ENCODE measurements around the gene PTPRM. TPM values are rescaled to one million over a fixed set of nuclear protein-coding genes. Genes with fewer than 3 reads are reported as not detected.
A peak's percentile ranks its signal among the peaks of the same experiment; 100 is the strongest.

Gene PTPRM
- polyA plus RNA-seq, 4 donors, result 2.2 to 31.4 (median 18.1) TPM

GRCh38 chr18:8366070-8366469 lies 799.0 kb downstream of the PTPRM start:
- Histone ChIP-seq H3K27me3 (ENCODE audit: control insufficient read depth in 3 of 3, insufficient read depth in 3 of 3, low read length in 3 of 3) (peaks cover 0 to 23% (median 0%) of the 10 kb centered on the region in 3 donors), H3K9me3 (ENCODE audit: control insufficient read depth in 2 of 2, insufficient read depth in 1 of 2, low read depth in 1 of 2, low read length in 1 of 2) (no peaks in the 10 kb centered on the region), H3K4me1 (ENCODE audit: control insufficient read depth in 3 of 3, insufficient read depth in 2 of 3, low read depth in 1 of 3, low read length in 2 of 3) (no peaks in the 10 kb centered on the region), H3K4me3 (ENCODE audit: low read depth in 1 of 3, low read length in 3 of 3) (no peak overlapping the region), H3K27ac (ENCODE audit: low read depth in 1 of 3, low read length in 2 of 3) (no peak overlapping the region), H3K36me3 (ENCODE audit: control insufficient read depth in 3 of 3, insufficient read depth in 2 of 3, low read depth in 1 of 3, low read length in 3 of 3) (no peaks in the 10 kb centered on the region)
- WGBS, 3 donors, result 82 to 91% (median 86%) methylated on average over 5 of the region's 5 CpGs
- FAIRE-seq (no peak), DNase-seq (no peak)

GRCh38 chr18:8366656-8367055 lies 799.5 kb downstream of the PTPRM start:
- Histone ChIP-seq H3K4me1 (ENCODE audit: control insufficient read depth in 3 of 3, insufficient read depth in 2 of 3, low read depth in 1 of 3, low read length in 2 of 3) (no peaks in the 10 kb centered on the region), H3K4me3 (ENCODE audit: low read depth in 1 of 3, low read length in 3 of 3) (no peak overlapping the region), H3K9me3 (ENCODE audit: control insufficient read depth in 2 of 2, insufficient read depth in 1 of 2, low read depth in 1 of 2, low read length in 1 of 2) (no peaks in the 10 kb centered on the region), H3K36me3 (ENCODE audit: control insufficient read depth in 3 of 3, insufficient read depth in 2 of 3, low read depth in 1 of 3, low read length in 3 of 3) (no peaks in the 10 kb centered on the region), H3K27me3 (ENCODE audit: control insufficient read depth in 3 of 3, insufficient read depth in 3 of 3, low read length in 3 of 3) (peaks cover 0 to 23% (median 0%) of the 10 kb centered on the region in 3 donors), H3K27ac (ENCODE audit: low read depth in 1 of 3, low read length in 2 of 3) (no peak overlapping the region)
- DNase-seq (peak in 1 of 2 donors; percentile 24), FAIRE-seq (no peak)
- 40 to 72% (median 57%) methylated on average over 16 of the region's 16 CpGs for whole genome bisulfite sequencing, 3 donors

GRCh38 chr18:8367217-8367988 lies 800.3 kb downstream of the PTPRM start:
- FAIRE-seq, result no peak
- Histone ChIP-seq H3K27me3 (ENCODE audit: control insufficient read depth in 3 of 3, insufficient read depth in 3 of 3, low read length in 3 of 3) (peaks cover 0 to 23% (median 0%) of the 10 kb centered on the region in 3 donors), H3K9me3 (ENCODE audit: control insufficient read depth in 2 of 2, insufficient read depth in 1 of 2, low read depth in 1 of 2, low read length in 1 of 2) (no peaks in the 10 kb centered on the region), H3K4me3 (ENCODE audit: low read depth in 1 of 3, low read length in 3 of 3) (peak overlapping the region in 1 of 3 donors; percentile 12), H3K4me1 (ENCODE audit: control insufficient read depth in 3 of 3, insufficient read depth in 2 of 3, low read depth in 1 of 3, low read length in 2 of 3) (no peaks in the 10 kb centered on the region), H3K36me3 (ENCODE audit: control insufficient read depth in 3 of 3, insufficient read depth in 2 of 3, low read depth in 1 of 3, low read length in 3 of 3) (no peaks in the 10 kb centered on the region), H3K27ac (ENCODE audit: low read depth in 1 of 3, low read length in 2 of 3) (no peak overlapping the region)
- DNase-seq, result peak; percentile 45 to 52
- 2 to 6% (median 5%) methylated on average over 47 of the region's 47 CpGs for WGBS, 3 donors

- FAIRE-seq (no peak), DNase-seq (no peak)
- Histone ChIP-seq H3K36me3 (ENCODE audit: control insufficient read depth in 3 of 3, insufficient read depth in 2 of 3, low read depth in 1 of 3, low read length in 3 of 3) (no peaks in the 10 kb centered on the region), H3K4me1 (ENCODE audit: control insufficient read depth in 3 of 3, insufficient read depth in 2 of 3, low read depth in 1 of 3, low read length in 2 of 3) (no peaks in the 10 kb centered on the region), H3K9me3 (ENCODE audit: control insufficient read depth in 2 of 2, insufficient read depth in 1 of 2, low read depth in 1 of 2, low read length in 1 of 2) (no peaks in the 10 kb centered on the region), H3K4me3 (ENCODE audit: low read depth in 1 of 3, low read length in 3 of 3) (no peak overlapping the region), H3K27ac (ENCODE audit: low read depth in 1 of 3, low read length in 2 of 3) (no peak overlapping the region), H3K27me3 (ENCODE audit: control insufficient read depth in 3 of 3, insufficient read depth in 3 of 3, low read length in 3 of 3) (peaks cover 0 to 23% (median 0%) of the 10 kb centered on the region in 3 donors)
- 84 to 91% (median 88%) methylated on average over 4 of the region's 4 CpGs for WGBS, 3 donors
Measured at GRCh38 chr18:8368512-8369217, 801.5 kb downstream of the PTPRM start.

- FAIRE-seq (no peak), DNase-seq (no peak)
- WGBS, 3 donors, result 86 to 93% (median 89%) methylated on average over 5 of the region's 5 CpGs
- Histone ChIP-seq H3K4me1 (ENCODE audit: control insufficient read depth in 3 of 3, insufficient read depth in 2 of 3, low read depth in 1 of 3, low read length in 2 of 3) (no peaks in the 10 kb centered on the region), H3K27ac (ENCODE audit: low read depth in 1 of 3, low read length in 2 of 3) (no peak overlapping the region), H3K9me3 (ENCODE audit: control insufficient read depth in 2 of 2, insufficient read depth in 1 of 2, low read depth in 1 of 2, low read length in 1 of 2) (no peaks in the 10 kb centered on the region), H3K36me3 (ENCODE audit: control insufficient read depth in 3 of 3, insufficient read depth in 2 of 3, low read depth in 1 of 3, low read length in 3 of 3) (peaks cover 0 to 3% (median under 1%) of the 10 kb centered on the region in 3 donors), H3K27me3 (ENCODE audit: control insufficient read depth in 3 of 3, insufficient read depth in 3 of 3, low read length in 3 of 3) (peaks cover 0 to 8% (median 0%) of the 10 kb centered on the region in 3 donors), H3K4me3 (ENCODE audit: low read depth in 1 of 3, low read length in 3 of 3) (no peak overlapping the region)
Measured at GRCh38 chr18:8373486-8373885, 806.4 kb downstream of the PTPRM start.

GRCh38 chr18:8374676-8375075 lies 807.6 kb downstream of the PTPRM start:
- WGBS, 3 donors, result 87 to 91% (median 89%) methylated on average over 4 of the region's 4 CpGs
- FAIRE-seq (no peak), DNase-seq (no peak)

GRCh38 chr18:8375249-8375648 lies 808.1 kb downstream of the PTPRM start:
- WGBS, 3 donors, result 88 to 97% (median 95%) methylated on average over 3 of the region's 3 CpGs
- Histone ChIP-seq H3K9me3 (ENCODE audit: control insufficient read depth in 2 of 2, insufficient read depth in 1 of 2, low read depth in 1 of 2, low read length in 1 of 2) (no peaks in the 10 kb centered on the region), H3K4me3 (ENCODE audit: low read depth in 1 of 3, low read length in 3 of 3) (no peak overlapping the region), H3K27me3 (ENCODE audit: control insufficient read depth in 3 of 3, insufficient read depth in 3 of 3, low read length in 3 of 3) (no peaks in the 10 kb centered on the region), H3K36me3 (ENCODE audit: control insufficient read depth in 3 of 3, insufficient read depth in 2 of 3, low read depth in 1 of 3, low read length in 3 of 3) (peaks cover 0 to 7% (median 3%) of the 10 kb centered on the region in 3 donors), H3K4me1 (ENCODE audit: control insufficient read depth in 3 of 3, insufficient read depth in 2 of 3, low read depth in 1 of 3, low read length in 2 of 3) (no peaks in the 10 kb centered on the region), H3K27ac (ENCODE audit: low read depth in 1 of 3, low read length in 2 of 3) (no peak overlapping the region)
- DNase-seq, result no peak
- FAIRE-seq, result no peak

More at GRCh38 chr18:8374676-8375075, 807.6 kb downstream of the PTPRM start:
- Histone ChIP-seq H3K9me3 (ENCODE audit: control insufficient read depth in 2 of 2, insufficient read depth in 1 of 2, low read depth in 1 of 2, low read length in 1 of 2) (no peaks in the 10 kb centered on the region), H3K4me3 (ENCODE audit: low read depth in 1 of 3, low read length in 3 of 3) (no peak overlapping the region), H3K27ac (ENCODE audit: low read depth in 1 of 3, low read length in 2 of 3) (no peak overlapping the region), H3K36me3 (ENCODE audit: control insufficient read depth in 3 of 3, insufficient read depth in 2 of 3, low read depth in 1 of 3, low read length in 3 of 3) (peaks cover 0 to 7% (median 3%) of the 10 kb centered on the region in 3 donors), H3K27me3 (ENCODE audit: control insufficient read depth in 3 of 3, insufficient read depth in 3 of 3, low read length in 3 of 3) (no peaks in the 10 kb centered on the region), H3K4me1 (ENCODE audit: control insufficient read depth in 3 of 3, insufficient read depth in 2 of 3, low read depth in 1 of 3, low read length in 2 of 3) (no peaks in the 10 kb centered on the region)

GRCh38 chr18:8376113-8376512 lies 809.0 kb downstream of the PTPRM start:
- H3K27me3 ChIP-seq (ENCODE audit: control insufficient read depth in 3 of 3, insufficient read depth in 3 of 3, low read length in 3 of 3), result no peaks in the 10 kb centered on the region
- no peak overlapping the region for H3K4me3 ChIP-seq (ENCODE audit: low read depth in 1 of 3, low read length in 3 of 3)
- no peak for DNase-seq
- 95 to 96% (median 96%) methylated on average over 7 of the region's 7 CpGs for WGBS, 3 donors
- no peak for FAIRE-seq
- H3K9me3 ChIP-seq (ENCODE audit: control insufficient read depth in 2 of 2, insufficient read depth in 1 of 2, low read depth in 1 of 2, low read length in 1 of 2), result no peaks in the 10 kb centered on the region
- H3K4me1 ChIP-seq (ENCODE audit: control insufficient read depth in 3 of 3, insufficient read depth in 2 of 3, low read depth in 1 of 3, low read length in 2 of 3), result no peaks in the 10 kb centered on the region
- peaks cover 0 to 7% (median 3%) of the 10 kb centered on the region in 3 donors for H3K36me3 ChIP-seq (ENCODE audit: control insufficient read depth in 3 of 3, insufficient read depth in 2 of 3, low read depth in 1 of 3, low read length in 3 of 3)
- H3K27ac ChIP-seq (ENCODE audit: low read depth in 1 of 3, low read length in 2 of 3), result no peak overlapping the region
